ENCODE measurements around the gene DBNDD1.
"Not testable (repeated sequence)": the region's sequence is repeated elsewhere in the genome, so short reads cannot be mapped to it uniquely, and the experiment has no call there.

Gene DBNDD1

DNA sequence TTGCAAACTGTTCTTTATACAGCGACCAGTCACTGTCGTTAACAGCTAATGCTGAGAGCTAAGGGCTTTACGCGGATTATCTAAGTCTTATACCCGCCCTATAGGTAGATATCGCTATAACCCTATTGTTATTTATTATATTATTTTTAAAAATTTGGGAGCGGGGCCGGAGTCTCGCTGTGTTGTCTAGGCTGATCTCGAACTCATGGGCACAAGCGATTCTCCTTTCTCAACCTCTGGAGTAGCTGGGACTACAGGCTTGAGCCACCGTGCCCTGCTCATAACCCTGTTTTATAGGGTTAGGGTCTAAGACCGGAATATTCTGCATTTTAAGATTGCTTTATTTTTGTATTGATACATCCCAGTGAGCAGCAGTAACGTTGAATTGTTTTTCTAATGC is 46.0 kb downstream of the DBNDD1 start:
- Histone ChIP-seq H3K4me1 (ENCODE audit: insufficient read depth, insufficient read length) (no peaks in the 10 kb centered on the region), H3K9me3 (ENCODE audit: insufficient read depth, low read length) (peaks cover 27% of the 10 kb centered on the region; the same call in 1 of the 2 replicates), H3K9ac (ENCODE audit: insufficient read length, low read depth) (peak overlapping the region; percentile 98), H3K36me3 (ENCODE audit: insufficient read depth, insufficient read length, low read length) (peaks cover 50% of the 10 kb centered on the region), H3K4me3 (ENCODE audit: insufficient read length, low read depth) (peak overlapping the region; percentile 93), H3K27me3 (ENCODE audit: insufficient read depth, insufficient read length) (no peaks in the 10 kb centered on the region)
- no peak for DNase-seq (ENCODE audit: low read depth, low spot score)
- TF ChIP-seq YY1 (IDR thresholded peaks at IDR 0.05; ENCODE audit: insufficient read depth, insufficient read length) (no peak), ZNF274 (IDR thresholded peaks at IDR 0.05; ENCODE audit: low read depth, low read length) (no peak), SUZ12 (IDR thresholded peaks at IDR 0.05; ENCODE audit: extremely low read depth, insufficient read depth, insufficient read length) (no peak)

DNA sequence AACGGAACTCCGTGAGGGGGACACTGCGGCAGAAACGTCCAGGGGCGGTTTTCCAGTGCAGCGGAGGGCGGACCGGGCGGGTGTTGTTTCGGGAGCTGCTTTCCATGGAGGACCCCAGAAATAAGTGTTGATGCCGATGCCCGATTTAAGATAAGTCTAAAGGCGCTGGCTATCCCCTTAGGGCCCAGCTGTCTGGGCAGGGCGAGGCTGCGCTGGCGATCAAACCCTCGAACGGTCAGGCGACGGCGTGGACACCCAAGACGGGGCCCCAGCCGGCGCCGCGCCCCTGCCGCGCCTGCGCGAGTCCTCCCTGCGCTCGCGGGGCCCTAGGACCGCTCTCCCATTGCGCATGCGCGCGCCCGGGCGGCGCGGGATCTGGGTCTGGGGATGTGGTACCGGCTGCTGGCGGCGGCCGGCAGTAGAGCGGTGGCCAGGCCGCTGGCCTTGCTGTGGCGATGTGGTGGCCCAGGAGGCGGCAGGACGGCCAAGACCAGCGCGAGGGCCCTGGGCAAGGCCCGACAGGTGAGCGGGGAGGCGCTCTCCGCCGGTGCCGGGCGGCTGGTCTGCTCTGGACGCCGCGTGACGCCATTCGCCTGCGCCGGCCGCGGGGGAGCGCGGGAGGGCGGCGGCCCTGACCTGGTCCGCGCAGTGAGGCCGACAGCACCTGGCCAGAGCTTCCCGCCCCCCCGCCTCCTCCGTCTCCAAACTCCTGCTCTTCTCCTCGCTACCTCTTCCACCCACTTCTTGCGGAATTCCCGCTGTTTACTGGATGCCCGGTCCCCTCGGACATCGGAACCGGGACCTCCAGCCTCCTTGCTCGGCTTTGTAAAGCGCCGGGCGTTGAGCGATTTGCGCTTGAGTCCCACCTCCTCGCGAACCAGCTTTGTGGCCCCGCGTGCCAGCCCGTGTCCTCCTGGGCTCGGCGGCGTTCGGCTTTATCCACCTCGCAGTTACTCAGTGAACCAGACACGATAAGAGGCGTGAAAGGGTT is 46.7 kb downstream of the DBNDD1 start:
- H3K9ac ChIP-seq (ENCODE audit: insufficient read length, low read depth): peak overlapping the region; percentile 98
- peak; percentile 88 for DNase-seq (ENCODE audit: low read depth, low spot score)
- H3K36me3 ChIP-seq (ENCODE audit: insufficient read depth, insufficient read length, low read length): peaks cover 43% of the 10 kb centered on the region
- no peaks in the 10 kb centered on the region for H3K4me1 ChIP-seq (ENCODE audit: insufficient read depth, insufficient read length)
- peaks cover 27% of the 10 kb centered on the region; the same call in 1 of the 2 replicates for H3K9me3 ChIP-seq (ENCODE audit: insufficient read depth, low read length)
- no peaks in the 10 kb centered on the region for H3K27me3 ChIP-seq (ENCODE audit: insufficient read depth, insufficient read length)
- H3K4me3 ChIP-seq (ENCODE audit: insufficient read length, low read depth): peak overlapping the region; percentile 93
- TF ChIP-seq ZNF274 (IDR thresholded peaks at IDR 0.05; ENCODE audit: low read depth, low read length) (no peak), YY1 (IDR thresholded peaks at IDR 0.05; ENCODE audit: insufficient read depth, insufficient read length) (no peak), SUZ12 (IDR thresholded peaks at IDR 0.05; ENCODE audit: extremely low read depth, insufficient read depth, insufficient read length) (no peak)

DNA sequence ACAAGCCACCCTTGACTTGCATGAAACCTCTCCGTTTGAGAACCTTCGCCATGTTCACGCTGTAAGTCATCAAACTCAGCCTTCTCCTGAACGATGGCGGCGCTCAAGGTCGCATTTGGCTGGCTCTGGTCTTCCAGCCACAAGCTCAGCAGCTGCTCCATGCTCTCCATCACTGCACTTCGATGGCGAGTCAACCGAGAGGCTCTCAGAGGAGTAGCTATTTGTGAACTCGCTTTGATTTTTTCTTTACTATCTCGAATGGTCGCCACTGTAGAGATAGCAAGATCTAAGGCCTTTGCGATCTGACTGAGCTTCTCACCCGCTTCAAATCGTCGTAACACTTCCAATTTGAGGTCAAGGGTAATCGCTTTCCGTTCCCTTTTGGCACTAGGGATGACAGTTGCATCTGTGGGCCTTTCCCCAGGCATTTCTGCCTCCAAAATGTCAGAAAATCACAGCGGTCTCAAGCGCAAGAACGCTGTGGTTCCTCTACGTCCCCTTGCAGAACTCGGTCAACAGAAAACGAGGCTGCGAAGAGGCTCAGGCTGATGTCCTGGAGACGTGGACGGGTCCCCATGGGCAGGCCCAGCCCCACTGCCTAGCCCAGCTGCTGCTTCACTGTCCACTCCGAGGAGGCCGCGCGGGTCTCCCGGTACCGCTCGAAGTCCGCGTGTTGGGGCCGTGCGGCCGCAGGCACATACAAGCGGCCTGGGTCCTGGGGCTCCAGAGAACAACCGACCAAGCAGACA is 47.6 kb downstream of the DBNDD1 start:
- H3K27me3 ChIP-seq (ENCODE audit: insufficient read depth, insufficient read length): no peaks in the 10 kb centered on the region
- TF ChIP-seq YY1 (IDR thresholded peaks at IDR 0.05; ENCODE audit: insufficient read depth, insufficient read length) (no peak), SUZ12 (IDR thresholded peaks at IDR 0.05; ENCODE audit: extremely low read depth, insufficient read depth, insufficient read length) (no peak), ZNF274 (IDR thresholded peaks at IDR 0.05; ENCODE audit: low read depth, low read length) (no peak)
- H3K9ac ChIP-seq (ENCODE audit: insufficient read length, low read depth): peak overlapping the region; percentile 98
- H3K4me1 ChIP-seq (ENCODE audit: insufficient read depth, insufficient read length): no peaks in the 10 kb centered on the region
- peaks cover 27% of the 10 kb centered on the region; the same call in 1 of the 2 replicates for H3K9me3 ChIP-seq (ENCODE audit: insufficient read depth, low read length)
- no peak for DNase-seq (ENCODE audit: low read depth, low spot score)
- peak overlapping the region; percentile 93 for H3K4me3 ChIP-seq (ENCODE audit: insufficient read length, low read depth)
- H3K36me3 ChIP-seq (ENCODE audit: insufficient read depth, insufficient read length, low read length): peaks cover 41% of the 10 kb centered on the region

DNA sequence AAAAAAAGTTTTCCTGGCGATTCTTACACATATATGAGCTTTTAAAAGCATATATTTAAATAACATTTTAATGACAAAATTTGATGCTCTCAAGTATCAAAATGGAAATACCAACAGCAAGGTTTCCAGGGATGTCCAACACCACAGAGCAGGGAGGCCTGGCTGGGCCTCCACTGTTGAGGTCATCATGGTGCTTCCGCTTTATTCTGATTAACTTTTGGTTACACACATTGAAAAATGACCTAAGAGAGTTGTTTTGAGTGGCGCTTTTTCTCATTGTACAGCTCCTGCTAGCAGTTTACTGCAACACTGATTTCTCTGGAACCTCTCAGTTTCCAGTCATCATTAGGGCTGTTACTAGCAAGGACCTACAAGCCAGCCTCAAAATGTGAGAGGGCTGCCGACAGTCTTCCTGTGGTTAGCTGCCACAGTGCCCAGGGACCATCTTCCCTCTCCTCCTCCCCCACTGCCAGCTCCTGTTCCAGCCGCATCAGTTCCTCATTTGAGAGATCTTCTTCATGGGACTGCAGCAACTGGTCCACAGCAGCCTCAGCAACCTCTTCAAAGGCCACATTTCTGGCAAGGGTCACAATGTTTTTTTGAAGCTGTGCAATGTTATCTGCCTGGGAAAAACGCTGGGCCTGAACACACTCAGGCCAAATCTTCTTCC is 49.4 kb downstream of the DBNDD1 start:
- Histone ChIP-seq H3K9ac (ENCODE audit: insufficient read length, low read depth) (no peak overlapping the region), H3K36me3 (ENCODE audit: insufficient read depth, insufficient read length, low read length) (peaks cover 45% of the 10 kb centered on the region), H3K27me3 (ENCODE audit: insufficient read depth, insufficient read length) (no peaks in the 10 kb centered on the region), H3K4me1 (ENCODE audit: insufficient read depth, insufficient read length) (no peaks in the 10 kb centered on the region), H3K4me3 (ENCODE audit: insufficient read length, low read depth) (no peak overlapping the region), H3K9me3 (ENCODE audit: insufficient read depth, low read length) (peaks cover 27% of the 10 kb centered on the region; the same call in 1 of the 2 replicates)
- TF ChIP-seq ZNF274 (IDR thresholded peaks at IDR 0.05; ENCODE audit: low read depth, low read length) (no peak), YY1 (IDR thresholded peaks at IDR 0.05; ENCODE audit: insufficient read depth, insufficient read length) (no peak), SUZ12 (IDR thresholded peaks at IDR 0.05; ENCODE audit: extremely low read depth, insufficient read depth, insufficient read length) (no peak)
- no peak for DNase-seq (ENCODE audit: low read depth, low spot score)

DNA sequence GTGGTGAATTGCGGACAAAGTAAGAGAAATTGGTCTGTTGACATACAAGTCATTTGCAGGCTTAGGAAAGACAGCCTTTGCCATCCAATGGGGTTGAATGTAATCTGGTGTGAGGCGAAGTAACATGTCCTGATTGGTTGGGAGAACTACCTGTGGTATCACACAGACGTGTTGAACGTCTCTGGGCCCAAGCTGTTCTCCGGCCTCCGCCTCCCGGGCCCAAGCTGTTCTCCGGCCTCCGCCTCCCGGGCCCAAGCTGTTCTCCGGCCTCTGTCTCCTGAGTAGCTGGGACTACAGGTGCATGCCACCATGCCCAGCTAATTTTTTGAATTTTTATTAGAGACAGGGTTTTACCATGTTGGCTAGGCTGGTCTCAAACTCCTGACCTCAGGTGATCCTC is 51.2 kb downstream of the DBNDD1 start:
- H3K4me1 ChIP-seq (ENCODE audit: insufficient read depth, insufficient read length): not testable (repeated sequence)
- H3K36me3 ChIP-seq (ENCODE audit: insufficient read depth, insufficient read length, low read length): peaks cover 48% of the 10 kb centered on the region

DNA sequence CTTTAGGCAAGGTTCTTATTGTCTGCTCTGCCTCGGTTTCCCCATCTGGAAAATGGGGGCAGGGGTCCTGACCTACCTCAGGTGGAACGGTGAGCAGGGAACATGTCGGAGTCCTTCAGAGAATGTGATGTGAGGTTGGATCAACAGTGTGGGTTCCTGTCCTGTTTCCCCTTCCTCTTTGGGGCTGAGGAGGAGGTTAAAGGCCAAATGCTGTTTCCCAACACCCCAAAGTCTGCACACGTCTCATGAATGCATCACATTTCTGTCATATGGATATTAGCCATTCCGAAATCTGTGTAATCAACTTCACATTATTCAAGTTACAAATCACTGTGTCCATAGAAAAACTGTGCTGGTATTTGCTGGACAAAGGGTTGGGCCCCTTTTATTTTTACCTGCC is 51.8 kb downstream of the DBNDD1 start:
- H3K27me3 ChIP-seq (ENCODE audit: insufficient read depth, insufficient read length); H3K9ac ChIP-seq (ENCODE audit: insufficient read length, low read depth); H3K4me1 ChIP-seq (ENCODE audit: insufficient read depth, insufficient read length); H3K4me3 ChIP-seq (ENCODE audit: insufficient read length, low read depth); DNase-seq (ENCODE audit: low read depth, low spot score): not testable (repeated sequence)
- Histone ChIP-seq H3K9me3 (ENCODE audit: insufficient read depth, low read length) (peaks cover 27% of the 10 kb centered on the region; the same call in 1 of the 2 replicates), H3K36me3 (ENCODE audit: insufficient read depth, insufficient read length, low read length) (peaks cover 52% of the 10 kb centered on the region)

More for the DNA sequence above, 51.2 kb downstream of the DBNDD1 start:
- H3K9ac ChIP-seq (ENCODE audit: insufficient read length, low read depth); DNase-seq (ENCODE audit: low read depth, low spot score); H3K4me3 ChIP-seq (ENCODE audit: insufficient read length, low read depth); H3K27me3 ChIP-seq (ENCODE audit: insufficient read depth, insufficient read length): not testable (repeated sequence)
- H3K9me3 ChIP-seq (ENCODE audit: insufficient read depth, low read length): peaks cover 27% of the 10 kb centered on the region; the same call in 1 of the 2 replicates

DNA sequence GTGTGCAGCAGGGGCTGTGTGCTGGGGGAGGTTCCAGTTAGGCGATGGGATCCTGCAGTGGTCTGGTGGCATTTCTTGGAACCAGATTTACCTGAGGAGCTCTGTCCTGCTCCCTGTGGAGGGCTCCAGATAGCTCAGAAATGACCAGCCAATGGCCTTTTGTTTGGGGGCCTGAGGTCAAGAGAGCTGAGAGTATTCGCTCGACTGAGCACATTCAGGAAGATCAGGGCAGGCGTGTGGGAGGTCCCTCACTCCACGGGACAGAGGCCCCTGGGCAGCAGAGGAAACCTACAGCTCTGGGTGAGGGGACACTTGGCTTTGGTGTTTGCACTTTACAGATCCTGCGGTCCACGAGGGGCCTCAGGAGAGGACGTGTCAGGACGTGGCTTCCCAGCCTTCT is 52.5 kb downstream of the DBNDD1 start:
- H3K27me3 ChIP-seq (ENCODE audit: insufficient read depth, insufficient read length): no peaks in the 10 kb centered on the region
- no peak overlapping the region for H3K4me3 ChIP-seq (ENCODE audit: insufficient read length, low read depth)
- H3K9me3 ChIP-seq (ENCODE audit: insufficient read depth, low read length): peaks cover 24% of the 10 kb centered on the region; the same call in 1 of the 2 replicates
- peaks cover 56% of the 10 kb centered on the region for H3K36me3 ChIP-seq (ENCODE audit: insufficient read depth, insufficient read length, low read length)
- no peak overlapping the region for H3K9ac ChIP-seq (ENCODE audit: insufficient read length, low read depth)
- no peak for DNase-seq (ENCODE audit: low read depth, low spot score)
- no peaks in the 10 kb centered on the region for H3K4me1 ChIP-seq (ENCODE audit: insufficient read depth, insufficient read length)
- TF ChIP-seq YY1 (IDR thresholded peaks at IDR 0.05; ENCODE audit: insufficient read depth, insufficient read length) (no peak), SUZ12 (IDR thresholded peaks at IDR 0.05; ENCODE audit: extremely low read depth, insufficient read depth, insufficient read length) (no peak), ZNF274 (IDR thresholded peaks at IDR 0.05; ENCODE audit: low read depth, low read length) (no peak)
